ENCODE data around the gene RAC2.

RAC2 gene

DNA sequence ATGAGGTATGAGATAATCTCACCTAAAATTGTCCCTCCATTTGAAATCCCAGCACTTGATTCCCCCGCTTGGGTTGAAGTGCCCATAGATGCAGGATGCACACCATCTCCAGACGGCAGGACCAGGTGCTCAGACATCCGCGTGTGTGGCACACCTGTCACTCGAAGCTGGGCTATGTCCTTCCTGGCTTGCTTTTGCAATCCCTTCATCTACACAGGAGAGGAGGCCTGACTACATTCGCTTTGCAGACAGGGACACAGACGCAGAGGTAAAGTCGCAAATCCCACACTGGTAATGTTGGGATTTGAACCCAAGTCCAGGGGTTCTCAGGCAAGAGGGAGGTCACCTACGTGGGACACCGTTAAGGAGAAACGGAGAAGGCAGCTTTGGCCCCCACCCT lies 31.1 kb upstream of the RAC2 start:
- no peak for DNase-seq

DNA sequence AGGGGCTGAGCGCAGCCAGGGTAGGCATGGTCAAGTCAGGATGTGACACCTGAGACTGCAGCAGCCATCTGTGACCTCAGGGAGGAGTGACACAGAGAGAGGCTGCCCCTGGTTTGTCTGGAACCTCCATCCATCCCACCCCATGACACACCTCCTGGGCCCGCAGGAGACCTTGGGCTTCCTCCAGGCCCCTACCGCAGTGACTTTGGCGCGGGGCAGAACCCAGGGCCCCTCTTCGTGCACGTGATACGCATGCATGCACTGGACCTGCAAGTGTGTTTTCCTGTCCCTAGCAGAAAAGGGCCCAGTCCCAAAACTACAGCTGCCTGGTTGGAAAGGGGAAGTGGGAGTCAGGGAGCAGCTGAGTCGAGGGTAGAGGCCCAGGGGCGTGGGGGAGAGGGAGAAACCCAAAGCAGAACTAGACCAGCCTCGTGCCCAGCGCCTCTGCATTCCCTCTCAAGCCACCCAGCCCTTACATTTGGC lies 30.4 kb upstream of the RAC2 start:
- no peak for DNase-seq

DNA sequence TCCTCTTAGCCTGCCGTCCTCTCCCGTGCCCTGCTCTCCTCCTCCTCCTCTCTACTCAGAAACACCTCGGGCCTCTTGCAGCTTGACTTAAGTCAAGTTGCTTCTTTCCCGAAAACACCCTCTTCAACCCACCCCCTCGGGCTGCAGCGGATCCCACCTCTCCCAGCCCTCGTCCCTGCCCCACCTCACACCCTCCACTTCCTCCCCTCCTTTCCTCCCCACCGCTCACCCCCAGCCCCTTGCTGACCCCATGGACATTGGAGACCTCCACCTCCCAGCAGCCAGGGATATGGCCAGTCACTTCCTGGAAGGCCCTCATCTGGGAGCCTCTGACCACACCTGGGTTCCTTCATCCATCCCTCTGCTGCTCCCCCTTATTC lies 29.8 kb upstream of the RAC2 start:
- DNase-seq, result no peak

DNA sequence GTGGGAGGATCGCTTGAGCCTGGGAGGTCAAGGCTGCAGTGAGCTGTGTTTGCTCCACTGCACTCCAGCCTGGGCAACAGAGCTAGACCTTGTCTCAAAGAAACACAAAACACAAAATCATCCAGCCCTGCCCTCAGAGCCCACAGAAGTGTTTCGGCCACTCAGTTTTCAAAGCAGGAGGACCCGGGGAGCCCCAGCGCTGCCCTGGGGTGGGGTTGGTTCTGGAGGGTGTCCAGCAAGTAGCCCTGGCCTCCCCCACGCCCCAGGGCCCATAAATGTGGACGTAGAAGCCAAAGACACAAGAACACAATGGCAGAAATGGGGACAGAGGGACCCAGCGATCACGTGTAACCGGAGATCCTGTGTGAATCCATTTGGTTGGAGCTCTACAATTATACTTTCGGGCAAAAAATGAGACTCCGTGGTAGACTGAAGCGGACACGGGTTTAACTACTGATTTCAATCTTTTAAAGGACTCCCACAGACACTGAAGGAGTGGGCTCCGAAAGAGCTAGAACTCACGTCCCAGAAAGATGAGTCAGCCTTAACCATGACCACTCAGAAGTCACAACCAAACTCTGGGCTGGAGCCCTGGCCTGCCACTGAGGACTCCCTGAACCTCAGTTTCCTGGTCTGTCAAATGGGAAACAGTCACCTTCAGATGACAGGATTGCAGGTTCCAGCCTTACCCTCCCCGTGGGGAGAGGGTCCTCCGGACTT lies 29.2 kb upstream of the RAC2 start:
- peak; percentile 74 for DNase-seq

DNA sequence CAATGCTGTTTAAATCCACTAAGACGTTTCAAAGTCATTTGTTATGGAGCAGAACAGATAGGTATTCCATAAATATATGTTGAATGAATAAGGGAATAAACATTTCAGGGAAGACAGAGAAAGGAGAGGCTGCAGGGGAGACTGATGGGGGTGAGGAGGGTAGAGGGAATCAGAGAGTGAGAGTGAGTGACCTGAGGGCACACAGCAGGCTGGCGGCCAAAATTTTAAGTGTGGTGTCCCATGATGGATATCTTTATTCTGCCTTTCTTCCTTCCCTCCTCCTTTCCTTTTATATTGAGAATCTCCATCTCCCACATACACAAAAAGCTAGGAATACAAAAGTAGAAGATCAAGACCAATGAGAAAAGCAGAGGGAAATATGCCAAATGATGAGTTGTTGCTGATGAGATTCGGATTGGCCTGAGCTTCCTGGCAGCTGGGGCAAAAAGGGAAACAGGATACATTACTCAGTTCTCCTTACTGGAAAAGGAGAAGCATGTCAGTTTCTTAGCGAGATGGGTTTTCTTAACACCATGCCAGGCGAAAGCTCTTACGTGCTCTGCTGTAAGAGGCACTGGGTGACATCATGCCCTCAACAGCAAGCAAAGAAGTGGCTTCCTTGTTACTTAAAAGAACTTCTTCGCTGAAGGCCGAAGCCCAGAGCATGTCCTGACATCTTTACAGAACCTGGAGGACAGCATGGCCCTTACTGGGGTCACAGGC lies 27.0 kb upstream of the RAC2 start:
- no peak for DNase-seq

DNA sequence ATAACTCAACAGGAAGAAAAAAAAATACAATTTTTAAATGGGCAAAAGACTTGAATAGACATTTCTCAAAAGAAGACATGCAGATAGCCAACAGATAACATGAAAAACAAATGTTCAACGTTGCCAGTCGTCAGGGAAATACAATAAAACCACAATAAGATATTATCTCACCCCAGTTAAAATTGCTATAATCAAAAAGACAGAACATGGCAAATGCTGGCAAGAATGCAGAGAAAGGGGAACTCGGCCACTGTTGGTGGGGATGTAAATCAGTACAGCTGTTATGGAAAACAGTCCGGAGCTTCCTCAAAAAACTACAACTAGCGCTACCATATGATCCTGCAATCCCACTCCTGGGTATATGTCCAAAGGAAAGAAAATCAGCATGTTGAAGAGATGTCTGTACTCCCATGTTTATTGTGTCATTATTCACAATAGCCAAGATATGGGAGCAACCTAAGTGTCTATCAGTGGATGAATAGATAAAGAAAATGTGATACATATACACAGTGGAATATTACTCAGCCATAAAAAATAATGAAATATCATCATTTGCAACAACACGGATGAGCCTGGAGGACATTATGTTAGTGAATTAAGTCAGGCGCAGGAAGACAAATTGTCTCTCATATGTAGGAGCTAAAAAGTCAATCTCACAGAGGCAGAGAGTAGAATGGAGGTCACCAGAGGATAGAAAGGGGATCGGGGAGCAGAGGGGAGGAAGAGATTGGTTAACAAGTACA lies 26.0 kb upstream of the RAC2 start:
- DNase-seq, result no peak

DNA sequence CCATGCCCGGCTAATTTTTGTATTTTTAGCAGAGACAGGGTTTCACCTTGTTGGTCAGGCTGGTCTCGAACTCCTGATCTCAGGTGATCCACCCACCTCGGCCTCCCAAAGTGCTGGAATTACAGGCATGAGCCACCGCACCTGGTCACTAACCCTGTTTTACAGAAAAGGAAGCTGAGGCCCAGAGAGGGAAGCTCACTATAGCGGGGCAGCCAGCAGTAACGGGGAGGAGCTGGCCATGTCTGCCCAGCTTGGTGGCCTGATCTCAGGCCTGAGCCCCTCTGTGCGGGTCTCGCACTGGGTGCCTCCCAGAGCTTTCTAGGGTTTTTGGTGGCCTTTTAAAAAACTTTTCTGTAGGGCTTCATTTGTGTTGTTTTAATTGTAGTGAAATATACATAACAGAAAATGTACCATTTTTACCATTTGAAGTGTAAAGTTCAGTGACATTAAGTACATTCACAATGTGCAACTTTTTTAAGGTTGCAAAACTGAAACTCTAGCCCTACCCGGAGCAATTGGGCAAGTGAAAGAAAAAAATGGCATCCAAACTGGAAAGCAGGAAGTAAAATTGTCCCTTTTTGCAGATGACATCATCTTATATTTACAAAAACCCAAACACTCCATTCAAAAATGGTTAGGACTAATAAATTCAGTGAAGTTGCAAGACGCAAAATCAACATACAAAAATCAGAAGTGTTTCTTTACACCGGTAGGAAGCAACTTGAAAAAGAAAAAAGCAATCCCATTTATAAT lies 23.8 kb upstream of the RAC2 start:
- DNase-seq, result no peak

DNA sequence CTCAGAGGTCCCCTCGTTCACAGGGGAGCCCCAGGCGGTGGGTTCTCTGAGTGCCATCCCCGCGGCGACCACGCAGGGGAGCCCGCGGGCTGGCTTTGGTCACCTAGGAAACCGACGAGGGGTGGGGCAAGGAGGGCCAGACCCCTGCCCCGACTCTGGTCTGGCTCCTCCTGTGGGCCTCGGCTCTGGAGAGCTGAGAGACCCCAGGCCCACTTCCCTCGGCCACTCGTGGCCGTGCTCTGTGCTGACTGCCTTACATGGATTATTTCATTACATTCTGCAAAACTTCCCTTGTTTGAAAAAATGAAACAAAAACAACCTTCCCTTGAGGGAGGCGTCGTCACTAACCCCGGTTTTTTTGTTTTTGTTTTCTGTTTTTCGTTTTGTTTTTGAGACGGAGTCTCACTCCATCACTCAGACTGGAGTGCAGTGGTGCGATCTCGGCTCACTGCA lies 23.1 kb upstream of the RAC2 start:
- DNase-seq, result no peak

DNA sequence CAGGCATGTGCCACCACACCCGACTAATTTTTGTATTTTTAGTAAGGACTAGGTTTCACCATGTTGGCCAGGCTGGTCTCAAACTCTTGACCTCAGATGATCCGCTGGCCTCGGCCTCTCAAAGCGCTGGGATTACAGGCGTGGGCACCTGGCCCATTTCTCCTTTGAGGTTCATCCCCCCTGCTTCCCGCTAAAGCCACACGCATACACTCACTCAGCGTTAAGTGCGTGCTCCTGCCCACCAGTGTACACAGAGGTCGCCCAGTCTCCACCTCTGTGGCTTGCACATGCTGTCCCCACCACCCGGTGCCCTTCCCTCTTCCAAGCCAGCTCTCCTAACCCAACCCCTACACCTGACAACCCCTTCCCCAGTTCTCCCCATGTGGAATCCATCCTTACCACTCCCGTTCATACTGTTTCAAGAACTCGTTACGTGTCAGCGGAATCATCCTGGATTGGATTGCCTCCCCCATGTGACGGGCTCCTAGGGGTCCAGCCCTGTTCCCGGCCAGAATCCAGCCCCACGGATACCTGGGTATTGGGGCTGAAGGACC lies 22.6 kb upstream of the RAC2 start:
- no peak for DNase-seq

DNA sequence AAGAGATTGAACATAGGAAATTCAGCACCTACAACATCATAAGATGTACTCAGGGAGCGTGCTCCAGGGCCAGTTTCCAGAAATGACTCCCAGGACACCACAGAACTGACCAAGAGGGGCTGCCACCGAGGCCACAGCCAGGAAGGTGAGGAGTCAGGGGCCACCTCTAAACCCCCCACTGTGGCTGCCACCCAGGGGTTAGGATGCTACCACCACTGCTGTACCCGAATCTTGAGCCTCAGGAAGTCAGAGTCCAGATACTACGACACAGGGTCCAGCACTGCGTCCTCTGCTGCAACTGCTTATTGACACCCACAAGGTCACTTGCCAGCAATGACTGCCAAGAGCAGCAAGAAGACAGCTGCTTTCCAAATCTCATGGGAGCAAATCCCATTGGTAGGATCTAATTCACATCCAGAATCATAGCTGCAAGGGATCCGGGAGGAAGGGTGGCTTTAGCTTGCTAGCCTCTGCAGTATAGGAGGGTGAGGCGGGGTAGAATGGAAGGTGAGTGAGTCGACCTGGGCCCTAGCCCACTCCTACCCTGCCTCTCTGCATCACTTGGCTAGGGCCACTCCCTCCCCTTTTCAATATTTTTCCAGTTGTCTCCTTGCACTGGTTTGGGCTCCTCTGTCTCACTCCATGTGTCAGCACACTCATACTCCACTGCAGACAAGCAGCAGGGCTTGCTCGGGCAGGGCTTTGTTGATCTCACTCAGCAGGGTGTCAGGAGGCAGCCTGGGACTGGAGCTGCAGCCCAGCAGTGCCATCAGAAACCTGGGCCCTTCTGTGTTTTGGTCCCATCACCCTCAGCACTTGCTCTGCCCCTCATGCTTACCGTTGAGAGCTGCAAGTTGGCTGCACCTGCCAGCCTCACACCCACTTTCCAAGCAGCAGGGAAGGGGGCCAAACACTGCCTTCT lies 20.2 kb upstream of the RAC2 start:
- DNase-seq, result no peak

DNA sequence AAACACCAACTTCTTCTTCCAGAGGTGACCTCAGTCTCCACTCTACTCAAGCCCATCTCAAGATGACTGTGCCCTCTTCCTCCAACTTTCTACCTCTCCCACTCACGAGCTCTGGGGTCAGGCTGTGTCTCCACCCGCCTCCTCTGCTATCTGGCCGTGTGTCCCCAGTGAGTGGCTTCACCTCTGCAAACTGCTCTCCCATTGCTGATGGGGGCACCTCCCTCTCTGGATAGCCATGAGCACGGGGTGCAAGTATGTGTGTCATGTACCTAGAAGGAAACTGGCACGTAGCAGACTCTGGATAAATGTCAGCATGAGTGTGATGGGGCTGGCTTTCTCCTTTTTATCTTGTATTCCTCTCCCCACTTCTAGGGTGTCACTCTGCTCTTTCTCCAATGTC lies 18.3 kb upstream of the RAC2 start:
- DNase-seq, result no peak

DNA sequence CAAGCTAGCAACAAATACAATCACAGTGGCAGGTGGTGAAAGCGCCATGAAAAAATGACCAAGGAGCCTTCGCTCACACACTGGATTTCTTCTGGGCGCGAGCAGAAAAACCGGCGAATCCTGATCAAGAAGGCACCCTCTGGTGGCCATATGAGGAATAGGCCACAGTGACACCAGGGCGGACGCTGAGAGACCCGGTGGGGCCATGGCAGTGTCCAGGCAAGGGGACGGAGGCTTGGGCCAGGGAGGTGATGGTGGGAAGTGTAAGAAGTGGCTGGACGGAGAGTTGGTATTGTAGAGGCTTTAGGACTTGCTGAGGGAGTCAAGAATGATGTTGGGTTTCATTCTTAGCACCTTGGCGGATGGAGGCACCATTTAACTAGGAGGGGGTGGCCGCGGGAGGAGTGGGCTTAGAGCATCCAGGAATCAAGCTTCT lies 16.9 kb upstream of the RAC2 start:
- peak; percentile 56 for DNase-seq

DNA sequence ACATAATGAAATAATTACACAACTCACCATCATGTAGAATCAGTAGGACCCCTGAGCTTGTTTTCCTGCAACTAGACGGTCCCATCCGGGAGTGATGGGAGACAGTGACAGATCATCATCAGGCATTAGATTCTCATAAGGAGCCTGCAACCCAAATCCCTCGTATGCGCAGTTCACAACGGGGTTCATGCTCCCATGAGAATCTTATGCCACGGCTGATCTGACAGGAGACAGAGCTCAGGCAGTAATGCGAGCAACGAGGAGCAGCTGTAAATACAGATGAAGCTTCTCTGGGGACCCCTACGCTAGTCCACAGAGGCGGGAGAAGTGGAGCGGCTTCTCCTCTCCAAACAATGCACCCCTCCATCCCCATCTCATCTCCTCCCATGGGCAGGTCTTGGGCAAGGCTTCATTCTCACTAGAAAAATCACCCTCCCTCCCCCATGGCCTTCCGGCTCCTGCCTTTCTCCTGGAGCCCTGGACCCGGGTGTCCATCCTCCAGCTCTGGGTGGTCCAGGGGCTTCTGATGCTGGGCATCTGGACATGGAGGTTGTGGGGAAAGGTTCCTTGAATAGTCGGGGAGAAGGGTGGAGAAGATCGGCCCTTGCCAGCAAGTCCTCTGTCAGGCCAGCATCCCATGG lies 16.2 kb upstream of the RAC2 start:
- DNase-seq, result no peak

DNA sequence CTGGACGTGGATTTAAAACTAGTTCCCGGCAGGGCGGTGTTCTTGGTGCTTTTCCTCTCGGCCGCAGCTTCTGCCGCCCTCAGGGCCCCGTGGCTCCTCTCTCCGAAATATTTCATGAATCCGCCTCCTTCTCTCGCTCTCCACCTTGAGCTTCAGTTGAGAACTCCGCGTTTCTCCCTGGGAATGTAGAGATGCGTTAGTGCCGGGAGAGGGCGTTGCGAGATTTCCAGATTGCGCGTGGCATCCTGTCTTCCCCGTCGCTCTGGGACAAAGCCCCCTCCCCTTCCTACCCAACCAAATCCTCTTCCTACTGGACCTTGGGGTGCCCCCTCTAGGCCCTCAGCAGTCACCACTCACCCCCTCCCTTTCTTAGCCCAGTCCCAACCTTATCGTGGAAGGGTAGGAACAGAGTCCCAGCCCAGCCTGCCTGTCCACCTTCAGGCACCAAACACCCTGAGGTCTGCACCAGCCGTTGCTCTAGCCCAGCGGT lies 15.5 kb upstream of the RAC2 start:
- DNase-seq, result peak; percentile 54

DNA sequence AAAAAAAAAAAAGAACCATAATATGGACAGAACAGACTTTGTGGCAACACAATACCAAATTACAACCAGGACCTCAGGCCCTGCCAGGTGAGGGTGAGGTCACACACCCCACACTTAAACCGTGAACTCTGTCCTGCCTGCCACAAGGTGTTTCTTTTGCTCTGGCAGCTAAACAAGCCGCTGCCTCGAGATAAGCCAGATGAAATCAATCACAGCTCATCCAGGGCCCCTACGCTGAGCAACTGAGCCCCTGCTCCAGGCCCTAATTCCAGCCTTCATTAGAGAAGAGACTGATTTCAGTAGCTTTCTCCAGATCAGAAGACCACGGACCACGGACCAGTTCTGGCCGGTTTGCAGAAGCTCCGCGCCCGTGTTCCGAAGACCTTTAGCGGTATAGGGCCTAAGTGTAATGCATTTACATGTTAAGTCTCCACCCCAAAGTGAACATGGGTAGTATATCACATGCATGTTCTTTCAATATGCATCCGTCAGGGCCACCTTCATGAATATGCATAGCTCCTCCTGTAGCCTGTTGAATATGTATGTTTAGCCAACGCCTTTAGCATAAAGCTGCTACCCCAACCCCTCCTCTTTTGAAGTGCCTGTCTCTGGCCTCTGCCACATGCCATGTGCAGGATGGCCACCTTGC lies 14.8 kb upstream of the RAC2 start:
- DNase-seq, result no peak

DNA sequence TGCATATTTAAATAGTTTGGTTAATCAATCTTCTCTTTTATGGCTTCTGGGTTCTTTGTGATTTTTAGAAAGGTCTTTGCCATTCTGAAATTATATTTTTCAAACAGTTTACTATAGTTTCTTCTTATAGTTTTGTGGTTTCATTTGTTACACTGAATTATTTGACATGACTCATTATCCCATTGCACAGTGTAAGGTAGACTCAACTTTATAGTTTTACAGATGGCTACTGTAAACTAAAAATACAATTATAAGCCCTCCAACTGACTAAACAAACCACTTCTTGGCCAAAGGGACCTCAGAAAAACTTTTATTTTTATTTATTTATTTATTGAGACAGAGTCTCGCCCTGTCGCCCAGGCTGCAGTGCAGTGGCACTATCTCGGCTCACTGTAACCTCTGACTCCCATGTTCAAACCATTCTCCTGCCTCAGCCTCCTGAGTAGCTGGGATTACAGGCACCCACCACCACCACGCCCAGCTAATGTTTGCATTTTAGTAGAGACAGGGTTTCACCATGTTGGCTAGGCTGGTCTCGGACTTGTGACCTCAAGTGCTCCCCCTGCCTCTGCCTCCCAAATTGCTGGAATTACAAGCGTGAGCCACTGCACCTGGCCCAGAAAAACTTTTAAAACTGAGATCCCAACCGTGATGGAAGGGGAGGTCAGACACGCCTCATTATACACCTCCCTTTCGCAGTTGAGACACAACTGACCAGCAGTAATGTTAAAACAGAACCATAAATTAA lies 14.1 kb upstream of the RAC2 start:
- no peak for DNase-seq

DNA sequence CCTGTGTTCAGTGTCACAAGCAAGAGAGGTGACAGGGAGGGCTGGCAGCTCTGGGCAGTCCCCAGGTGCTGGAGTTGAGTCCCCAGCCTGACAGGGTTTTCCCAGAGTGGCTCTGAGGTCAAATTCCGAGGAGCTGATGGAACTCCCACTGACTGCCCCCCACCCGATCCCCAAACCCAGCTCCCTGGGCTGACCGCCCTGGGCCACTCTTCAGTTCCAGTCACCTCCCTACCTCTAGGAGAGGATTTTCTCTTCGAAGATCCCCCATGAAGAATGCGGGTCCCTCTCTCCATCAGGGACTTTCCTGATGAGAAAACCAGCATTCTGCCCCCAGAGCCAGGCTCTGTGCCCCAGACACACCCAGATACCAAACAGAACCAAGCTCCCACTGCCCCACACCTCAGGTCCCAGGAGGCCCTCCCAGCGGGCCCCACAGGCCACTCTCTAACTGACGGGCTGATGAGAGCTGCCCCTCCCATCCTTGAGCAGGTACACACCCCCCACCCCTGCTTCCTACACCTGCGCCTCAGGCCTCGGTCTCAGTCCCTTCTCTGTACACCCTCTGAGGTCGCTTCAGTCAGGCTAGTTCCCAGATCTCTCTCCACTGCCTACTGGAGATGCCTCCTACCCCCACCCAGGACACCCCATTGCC lies 12.1 kb upstream of the RAC2 start:
- DNase-seq, result no peak

DNA sequence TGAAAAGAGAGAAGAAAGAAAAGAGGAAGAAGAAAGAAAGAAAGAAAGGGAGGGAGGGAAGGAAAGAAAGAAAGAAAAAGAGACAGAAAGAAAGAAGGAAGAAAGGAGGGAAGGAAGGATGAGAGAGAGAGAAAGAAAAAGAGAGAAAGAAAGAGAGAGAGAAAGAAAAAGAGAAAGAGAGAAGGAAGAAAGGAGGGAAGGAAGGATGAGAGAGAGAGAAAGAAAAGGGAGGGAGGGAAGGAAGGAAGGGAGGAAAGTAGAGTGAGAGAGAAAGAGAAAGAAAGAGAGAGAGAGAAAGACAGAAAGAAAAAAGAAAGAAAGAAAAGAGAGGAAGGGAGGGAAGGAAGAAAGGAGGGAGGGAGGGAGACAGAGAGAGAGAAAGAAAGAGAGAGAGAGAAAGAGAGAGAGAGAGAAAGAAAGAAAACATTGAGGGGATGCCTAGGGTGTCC lies 11.5 kb upstream of the RAC2 start:
- DNase-seq, result no peak

DNA sequence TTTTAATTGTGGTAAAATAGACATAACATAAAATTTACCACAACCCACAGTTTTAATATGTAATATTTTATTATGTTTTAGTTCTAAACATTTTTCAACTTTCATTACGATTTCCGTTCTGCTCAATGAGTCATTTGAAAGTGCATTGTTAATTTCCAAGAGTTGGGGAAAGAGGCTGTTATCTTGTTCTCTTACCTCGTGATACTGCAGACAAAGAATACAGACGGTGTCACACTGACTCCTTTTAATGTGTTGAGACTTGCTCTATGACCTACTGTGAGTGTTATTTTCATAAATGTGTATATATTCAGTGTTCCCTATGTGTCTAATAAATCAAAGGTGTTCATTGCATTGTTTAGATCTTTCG lies 10.8 kb upstream of the RAC2 start:
- no peak for DNase-seq

Measured in fibroblast of skin of back (primary cell).